Urinary bladder (tissue), 4 donors: ENCODE results near the gene AFAP1. TPM values are rescaled to one million over a fixed set of nuclear protein-coding genes. Genes with fewer than 3 reads are reported as not detected.
A peak's percentile ranks its signal among the peaks of the same experiment; 100 is the strongest.

Experiments
- DNase-seq: peaks from one replicate; pipeline ENCODE4 v3.0.0-alpha.2; 2015; ENCODE audit errors: extremely low spot score
- H3K27ac ChIP-seq: one replicate; pipeline ENCODE4 v1.5.1; 2013; ENCODE audit warnings: low read depth, mild to moderate bottlenecking, moderate library complexity
- H3K36me3 ChIP-seq: one replicate; pipeline ENCODE4 v1.6.1; 2013; ENCODE audit warnings: mild to moderate bottlenecking, moderate library complexity; ENCODE audit not compliant: insufficient read depth
- H3K4me1 ChIP-seq: one replicate; pipeline ENCODE4 v1.6.1; 2013; ENCODE audit warnings: mild to moderate bottlenecking, moderate library complexity; ENCODE audit not compliant: insufficient read depth
- H3K4me3 ChIP-seq: one replicate; pipeline ENCODE4 v1.5.1; 2013; ENCODE audit warnings: low read depth, low read length
- WGBS: extraction: QIAGEN DNeasy Blood & Tissue Kit; methylation state at CpG from one replicate; pipeline ENCODE4 v1.1.7; 2013; 5-methylcytosine and 5-hydroxymethylcytosine counted together
- polyA plus RNA-seq: library from polyadenylated mRNA; stranded (reverse); fragments of 200-250 nt; gene quantifications from one replicate; pipeline ENCODE4 v1.2.3, GENCODE V29; 2013
- total RNA-seq: library from RNA; depleted of rRNA; stranded (reverse); fragments of >200 nt; gene quantifications from one replicate; pipeline ENCODE4 v1.2.3, GENCODE V29; 2014
- donor health status: healthy with polysubstance abuse.
- donor health status: healthy.

AFAP1 gene
- total and polyA plus RNA-seq, 2 donors = 27.8 to 41.8 TPM

DNA sequence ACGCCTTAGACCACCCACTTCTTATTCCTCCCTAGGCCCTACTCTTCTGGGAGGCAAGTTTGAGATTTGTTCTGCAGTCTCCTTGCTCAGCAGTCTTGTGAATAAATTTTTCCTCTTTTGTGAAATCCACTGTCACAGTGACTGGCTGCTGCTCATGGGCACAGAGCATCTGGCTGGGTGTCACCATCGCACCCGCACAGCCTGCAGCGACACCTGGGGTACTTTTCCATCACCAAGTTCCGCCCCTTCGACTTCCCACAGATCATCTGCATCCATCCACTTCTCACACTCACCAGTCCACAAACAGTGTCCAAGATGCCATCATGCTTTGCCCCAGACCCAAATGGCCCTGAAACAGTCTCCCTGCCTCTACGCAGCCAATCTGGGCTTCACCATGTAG is 36.4 kb upstream of the AFAP1 start:
- Histone ChIP-seq H3K4me1 (peaks cover 1% of the 10 kb centered on the region), H3K27ac (no peak overlapping the region), H3K36me3 (no peaks in the 10 kb centered on the region), H3K4me3 (no peak overlapping the region)
- no peak for DNase-seq
- 97% methylated on average over 7 of the region's 7 CpGs for WGBS

DNA sequence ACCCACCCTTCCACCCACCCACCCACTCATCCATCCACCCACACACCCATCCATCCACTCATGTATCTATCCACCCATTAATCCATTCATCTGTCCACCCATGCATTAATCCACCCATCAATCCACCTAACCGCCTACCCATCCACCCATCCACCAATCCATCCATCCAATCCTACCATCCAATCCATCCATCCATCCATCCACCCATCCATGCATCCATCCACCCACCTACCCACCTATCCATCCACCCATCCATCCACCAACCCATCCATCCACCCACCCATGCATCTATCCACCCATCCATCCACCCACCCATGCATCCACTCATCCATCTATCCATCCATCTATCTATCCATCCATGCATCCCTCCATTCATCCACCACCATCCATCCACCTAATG is 34.8 kb upstream of the AFAP1 start:
- DNase-seq = no peak
- Histone ChIP-seq H3K4me3 (no peak overlapping the region), H3K27ac (no peak overlapping the region), H3K4me1 (peaks cover 1% of the 10 kb centered on the region), H3K36me3 (no peaks in the 10 kb centered on the region)
- 100% methylated on average over 1 of the region's 1 CpG for WGBS

DNA sequence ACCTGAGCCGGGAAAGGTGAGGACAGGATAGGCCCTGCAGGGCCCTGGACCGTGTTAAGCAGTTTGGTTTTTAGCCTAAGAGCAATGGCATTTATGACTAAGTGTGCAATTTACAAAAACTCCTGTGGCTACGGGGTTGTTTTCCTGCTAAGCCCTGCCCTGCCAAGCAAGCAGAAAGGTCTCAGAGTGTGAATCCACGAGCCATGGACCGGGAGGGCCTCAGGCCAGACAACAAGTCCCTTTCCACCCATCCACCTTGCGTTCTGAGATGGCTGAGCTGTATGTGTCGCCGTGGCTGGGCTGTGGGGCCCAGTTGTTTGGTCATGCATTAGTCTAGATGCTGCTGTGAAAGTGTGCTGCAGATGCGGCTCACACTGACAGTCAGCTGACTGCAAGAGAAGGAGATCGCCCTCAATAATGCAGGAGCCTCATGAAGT is 33.9 kb upstream of the AFAP1 start:
- H3K4me3 ChIP-seq = no peak overlapping the region
- DNase-seq = no peak
- WGBS = 56% methylated on average over 10 of the region's 10 CpGs
- H3K36me3 ChIP-seq = no peaks in the 10 kb centered on the region
- peaks cover 1% of the 10 kb centered on the region for H3K4me1 ChIP-seq
- H3K27ac ChIP-seq = no peak overlapping the region

DNA sequence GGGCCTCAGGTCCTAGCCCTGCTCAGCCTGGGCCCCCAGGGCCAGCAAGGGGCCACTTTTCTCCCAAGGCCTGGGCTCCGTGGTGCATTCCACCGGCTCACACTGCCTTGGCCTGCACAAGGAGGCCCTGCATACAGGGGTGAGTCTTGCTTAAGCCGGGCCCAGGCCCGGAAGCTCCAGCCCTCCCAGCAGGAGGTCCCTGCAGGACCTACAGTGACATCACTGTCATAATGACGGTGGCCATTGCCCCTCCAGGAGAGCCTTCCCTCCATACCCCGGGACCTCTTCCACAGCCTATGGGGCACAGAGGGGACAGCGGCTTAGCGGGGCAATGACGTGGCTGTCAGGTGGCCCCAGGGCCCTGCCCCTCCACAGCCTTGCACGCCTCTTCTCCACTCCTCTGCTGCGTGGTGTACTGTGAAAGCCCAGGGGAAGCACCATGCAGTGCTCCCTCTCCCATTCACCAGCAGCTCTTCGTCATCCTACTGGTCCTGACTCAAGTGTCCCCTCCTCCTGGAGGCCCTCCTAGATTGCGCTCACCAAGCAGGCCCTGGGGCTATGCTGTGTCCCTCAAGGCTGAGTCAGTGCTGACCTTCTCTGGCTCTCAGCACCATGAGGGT is 32.3 kb upstream of the AFAP1 start:
- WGBS = 90% methylated on average over 13 of the region's 13 CpGs
- DNase-seq = no peak
- no peak overlapping the region for H3K27ac ChIP-seq
- H3K4me1 ChIP-seq = no peaks in the 10 kb centered on the region
- no peak overlapping the region for H3K4me3 ChIP-seq
- no peaks in the 10 kb centered on the region for H3K36me3 ChIP-seq

DNA sequence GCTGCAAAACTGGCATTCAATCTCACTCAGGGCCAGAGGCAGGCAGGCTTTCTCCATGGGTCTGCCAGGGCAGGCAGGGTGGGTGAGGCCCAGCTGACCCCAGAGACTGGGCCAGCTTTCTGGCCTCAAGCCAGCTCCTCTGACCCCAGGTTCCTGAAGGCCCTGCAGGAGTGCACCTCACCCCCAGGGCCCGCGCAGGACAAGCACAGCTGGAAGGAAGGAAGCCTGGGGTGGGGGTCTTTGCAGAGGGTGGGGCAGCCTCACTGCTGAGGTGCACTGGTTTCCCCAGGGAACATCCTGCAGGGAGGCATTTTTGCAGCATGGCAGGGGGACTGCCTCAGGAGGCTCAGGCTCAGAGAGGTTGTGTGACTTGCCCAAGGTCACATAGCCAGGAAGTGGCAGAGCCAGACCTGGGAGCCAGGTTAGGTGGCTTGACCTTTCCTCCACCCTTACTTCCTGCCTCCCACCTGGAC is 31.5 kb upstream of the AFAP1 start:
- no peak for DNase-seq
- 89% methylated on average over 2 of the region's 2 CpGs for WGBS
- H3K4me1 ChIP-seq = no peaks in the 10 kb centered on the region
- H3K27ac ChIP-seq = no peak overlapping the region
- H3K4me3 ChIP-seq = no peak overlapping the region
- H3K36me3 ChIP-seq = no peaks in the 10 kb centered on the region

DNA sequence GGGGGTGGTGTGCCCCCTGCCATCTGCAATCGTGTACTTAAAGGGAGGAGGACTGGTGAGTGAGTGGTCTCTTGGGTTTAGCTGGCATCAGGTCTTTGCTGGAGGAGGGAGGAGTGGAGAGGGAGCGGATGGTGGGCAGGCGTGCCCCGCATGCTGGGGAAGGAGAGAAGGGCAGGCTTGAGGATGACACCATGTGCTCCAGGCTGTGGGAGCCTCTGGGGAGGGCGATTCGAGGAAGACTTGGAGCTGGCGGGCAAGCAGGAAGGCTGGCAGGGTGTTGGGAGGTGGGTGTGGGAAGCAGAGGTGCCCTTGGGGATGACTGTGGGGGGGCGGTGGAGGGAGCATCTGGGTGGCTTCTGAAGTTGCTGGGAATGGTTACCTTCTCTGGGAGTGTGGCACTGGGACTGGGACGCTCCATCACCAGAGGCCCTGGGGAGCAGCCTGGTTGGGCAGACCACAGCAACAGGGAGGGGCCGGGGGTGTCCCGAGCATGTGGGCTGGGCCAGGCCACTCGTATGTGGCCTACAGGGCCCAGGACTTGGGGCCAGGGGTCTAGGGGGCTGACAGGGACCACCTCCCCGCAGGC is 30.8 kb upstream of the AFAP1 start:
- Histone ChIP-seq H3K36me3 (no peaks in the 10 kb centered on the region), H3K27ac (peak overlapping the region; percentile 62), H3K4me3 (no peak overlapping the region), H3K4me1 (no peaks in the 10 kb centered on the region)
- 68% methylated on average over 13 of the region's 13 CpGs for WGBS
- no peak for DNase-seq

DNA sequence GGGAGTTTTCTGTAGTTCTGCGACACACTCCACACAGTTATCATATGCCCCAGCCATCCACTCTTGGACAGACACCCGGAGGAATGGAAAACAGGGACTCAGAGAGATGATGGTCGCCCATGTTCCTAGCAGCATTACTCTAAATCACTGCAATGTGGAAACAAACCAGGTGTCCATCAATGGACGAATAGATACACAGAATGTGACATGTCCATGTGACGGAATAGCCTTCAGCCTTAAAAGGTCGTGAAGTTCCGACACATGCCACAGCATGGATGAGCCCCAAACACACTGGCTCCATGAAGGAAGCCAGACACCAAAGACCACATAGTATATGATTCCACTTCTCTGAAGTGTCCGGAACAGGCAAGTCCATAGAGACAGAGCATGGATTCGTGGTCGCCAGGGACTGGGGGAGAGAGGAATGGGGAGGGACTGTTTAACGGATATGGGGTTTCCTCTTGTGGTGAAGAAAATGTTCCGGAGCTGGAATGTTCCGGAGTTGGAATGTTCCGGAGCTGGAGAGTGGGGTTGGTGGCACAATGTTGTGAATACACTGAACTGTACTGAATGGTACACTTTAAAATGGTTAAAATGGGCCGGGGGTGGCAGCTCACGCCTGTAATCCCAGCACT is 28.7 kb upstream of the AFAP1 start:
- WGBS = 67% methylated on average over 16 of the region's 16 CpGs
- H3K36me3 ChIP-seq = no peaks in the 10 kb centered on the region
- H3K4me1 ChIP-seq = no peaks in the 10 kb centered on the region
- H3K4me3 ChIP-seq = no peak overlapping the region
- no peak for DNase-seq
- no peak overlapping the region for H3K27ac ChIP-seq

DNA sequence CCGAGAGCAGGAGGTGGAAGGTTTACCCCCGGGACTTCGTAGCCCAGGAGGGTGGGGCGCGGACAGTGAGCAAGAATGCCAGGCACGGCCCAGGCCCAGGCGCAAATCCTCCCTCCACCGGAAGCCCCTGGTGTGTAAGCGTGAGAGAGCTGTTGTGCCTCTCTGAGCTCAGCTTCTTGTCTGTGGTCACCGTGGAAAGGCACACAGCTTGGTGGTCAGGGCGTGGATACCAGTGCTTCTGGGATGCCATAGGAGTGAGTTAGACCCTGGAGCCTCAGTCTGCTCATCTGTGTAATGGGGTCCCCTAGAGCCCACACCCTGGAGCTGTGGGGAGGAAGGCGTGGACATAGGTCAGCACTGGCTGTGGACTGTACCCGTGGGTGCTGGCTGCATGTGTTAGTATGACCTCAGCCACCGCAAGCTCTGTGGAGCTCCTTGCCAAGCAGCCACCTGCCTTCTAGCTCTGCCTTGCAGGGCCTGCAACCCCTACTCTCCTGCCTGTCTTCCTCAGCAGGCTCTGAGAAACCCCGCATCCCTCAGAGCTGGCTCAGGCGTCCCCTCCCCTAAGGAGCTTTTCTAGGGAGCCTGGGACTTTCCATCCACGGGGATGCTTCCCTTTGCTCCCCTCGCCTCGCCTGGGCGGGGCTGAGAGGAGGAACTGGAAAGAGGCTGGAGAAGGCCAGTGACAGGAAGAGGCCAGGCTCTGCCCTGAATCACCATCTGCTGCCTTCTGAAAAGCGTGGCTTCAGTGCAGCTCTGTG is 28.0 kb upstream of the AFAP1 start:
- H3K27ac ChIP-seq = no peak overlapping the region
- 62% methylated on average over 21 of the region's 21 CpGs for WGBS
- H3K36me3 ChIP-seq = no peaks in the 10 kb centered on the region
- H3K4me1 ChIP-seq = no peaks in the 10 kb centered on the region
- no peak overlapping the region for H3K4me3 ChIP-seq
- no peak for DNase-seq

DNA sequence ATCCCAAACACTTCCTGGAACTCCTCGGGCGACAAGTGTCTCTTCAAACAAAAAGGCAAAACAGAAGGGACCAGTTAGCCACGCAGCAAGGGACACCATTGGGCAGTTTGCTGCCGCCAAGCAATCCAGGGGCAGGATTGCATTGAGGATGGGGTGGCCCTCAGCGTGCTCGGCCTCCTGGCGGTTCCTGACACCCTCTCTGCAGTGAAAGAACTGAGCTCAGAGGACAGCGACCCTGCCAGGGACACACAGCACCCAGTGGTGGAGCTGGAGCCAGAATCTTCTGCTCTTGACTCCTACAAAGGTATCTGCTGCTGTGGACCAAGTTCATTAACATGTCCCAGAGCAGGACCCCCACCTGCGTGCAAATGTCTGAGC is 27.4 kb upstream of the AFAP1 start:
- H3K4me1 ChIP-seq = no peaks in the 10 kb centered on the region
- no peak overlapping the region for H3K27ac ChIP-seq
- H3K4me3 ChIP-seq = no peak overlapping the region
- no peak for DNase-seq
- no peaks in the 10 kb centered on the region for H3K36me3 ChIP-seq
- 83% methylated on average over 9 of the region's 9 CpGs for WGBS

DNA sequence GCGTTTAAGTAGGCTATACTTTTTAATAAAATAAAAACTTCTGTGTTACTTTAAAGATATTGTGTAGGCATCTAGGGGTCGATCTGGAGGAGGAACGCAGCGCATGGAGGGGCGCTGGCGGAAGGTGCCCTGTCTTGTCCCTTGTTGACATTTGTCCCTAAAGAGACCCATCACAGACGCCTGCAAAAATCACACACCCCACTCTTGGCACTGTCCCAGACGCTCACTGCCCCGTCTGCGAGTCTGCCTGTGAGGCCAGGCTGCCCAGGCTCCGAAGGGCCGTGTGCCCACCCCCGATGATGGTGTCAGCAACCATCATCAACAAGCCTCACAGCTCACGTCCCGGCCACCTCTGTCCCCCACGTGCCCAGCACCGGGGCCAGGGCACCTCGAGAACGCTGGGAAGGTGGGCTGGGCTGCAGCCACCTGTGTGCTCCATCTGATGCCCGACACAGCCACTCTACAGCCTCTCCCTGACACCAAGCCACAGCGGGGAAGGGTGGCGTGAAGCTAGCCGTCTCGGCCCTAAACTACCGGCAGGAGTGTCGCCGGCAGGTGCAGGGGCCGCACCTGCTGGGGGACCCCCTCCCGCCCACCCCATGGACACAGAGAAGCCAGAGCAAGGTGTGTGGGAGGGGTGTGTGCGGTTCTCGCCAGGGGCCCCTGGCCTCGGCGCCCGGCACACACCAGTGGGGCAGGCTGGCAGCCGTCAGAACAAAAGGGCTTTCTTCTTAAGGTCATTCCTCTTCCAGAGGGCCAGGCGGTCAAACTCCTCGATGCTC is 26.8 kb upstream of the AFAP1 start:
- Histone ChIP-seq H3K27ac (no peak overlapping the region), H3K4me3 (no peak overlapping the region), H3K36me3 (no peaks in the 10 kb centered on the region), H3K4me1 (no peaks in the 10 kb centered on the region)
- 82% methylated on average over 37 of the region's 37 CpGs for WGBS
- DNase-seq = no peak

DNA sequence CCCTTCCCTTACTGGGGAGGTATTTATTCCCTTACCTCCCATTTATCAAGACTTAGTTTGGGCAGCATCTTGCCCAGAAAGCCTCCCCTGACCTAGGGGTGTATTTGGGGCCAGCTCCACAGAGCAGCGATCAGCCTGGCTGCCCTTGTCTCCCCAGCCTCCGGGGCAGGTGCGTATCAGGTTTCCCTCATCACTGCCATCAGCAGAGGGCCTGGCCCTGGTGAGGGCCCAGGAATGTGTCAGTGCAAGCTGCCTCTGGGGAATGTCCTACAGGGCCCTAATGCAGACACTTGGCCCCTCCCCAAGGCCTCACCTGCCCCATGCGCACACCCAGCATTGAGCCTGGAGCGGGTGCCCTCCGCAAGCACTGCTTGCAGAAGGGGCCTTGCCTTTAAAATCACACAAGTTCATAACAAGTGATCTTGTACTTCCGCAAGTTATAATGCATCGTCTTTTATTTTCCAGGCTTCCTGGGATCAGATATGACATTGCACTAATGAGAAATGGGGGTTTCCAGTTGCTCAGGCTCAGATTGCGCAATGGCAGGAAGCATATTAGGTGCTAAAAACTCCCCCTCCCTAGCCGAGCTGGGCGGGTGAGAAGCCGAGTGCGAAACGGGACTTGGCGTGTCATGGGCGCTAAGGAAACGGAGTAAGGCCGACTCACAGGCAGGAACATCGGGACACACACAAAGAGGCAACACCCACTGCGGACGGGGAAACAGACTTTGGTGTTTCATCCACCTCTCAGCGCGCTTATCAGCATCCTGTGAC is 25.4 kb upstream of the AFAP1 start:
- DNase-seq = no peak
- Histone ChIP-seq H3K4me3 (no peak overlapping the region), H3K27ac (no peak overlapping the region), H3K4me1 (peaks cover 2% of the 10 kb centered on the region), H3K36me3 (no peaks in the 10 kb centered on the region)
- 75% methylated on average over 23 of the region's 23 CpGs for WGBS

DNA sequence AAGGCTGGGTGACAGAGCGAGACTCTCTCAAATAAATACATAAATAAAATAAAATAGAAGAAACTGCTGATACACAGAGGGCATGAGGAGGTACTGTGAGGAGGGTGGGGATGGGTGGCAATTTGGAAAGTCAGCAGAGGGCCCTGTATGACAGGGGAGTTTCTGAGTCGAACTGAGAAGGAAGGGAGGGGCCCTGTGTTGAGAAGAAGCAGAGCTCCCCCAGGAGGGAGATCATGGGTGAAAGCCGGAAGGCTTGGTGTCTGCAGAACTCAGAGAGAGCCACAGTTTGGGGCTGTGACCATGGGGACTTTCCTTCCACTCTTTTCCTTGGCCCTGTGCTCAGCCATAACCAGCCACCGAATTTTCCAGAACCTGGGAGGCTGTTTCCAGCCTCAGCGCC is 24.8 kb upstream of the AFAP1 start:
- 82% methylated on average over 5 of the region's 5 CpGs for WGBS
- no peak overlapping the region for H3K4me3 ChIP-seq
- peaks cover 2% of the 10 kb centered on the region for H3K4me1 ChIP-seq
- H3K36me3 ChIP-seq = no peaks in the 10 kb centered on the region
- no peak for DNase-seq
- no peak overlapping the region for H3K27ac ChIP-seq

DNA sequence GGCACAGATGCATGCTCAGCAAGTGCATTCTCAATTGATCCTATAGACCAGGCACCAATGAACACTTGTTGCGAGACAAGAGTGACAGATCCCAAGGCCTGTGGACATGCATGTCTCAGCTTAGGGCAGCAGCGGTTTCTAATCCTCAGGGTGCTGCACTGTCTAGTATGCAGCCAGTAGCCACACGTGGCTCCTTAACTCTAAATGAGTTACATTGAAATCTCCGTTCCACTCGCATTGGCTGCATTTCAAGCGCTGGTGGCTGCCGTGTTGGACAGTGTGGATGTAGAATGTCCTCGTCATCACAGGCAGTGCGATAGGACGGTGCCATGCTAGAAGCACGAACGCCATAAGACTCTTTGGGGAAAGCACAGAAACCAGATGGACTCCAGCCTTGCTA is 24.0 kb upstream of the AFAP1 start:
- 97% methylated on average over 12 of the region's 12 CpGs for WGBS
- Histone ChIP-seq H3K36me3 (no peaks in the 10 kb centered on the region), H3K27ac (no peak overlapping the region), H3K4me3 (no peak overlapping the region), H3K4me1 (peaks cover 2% of the 10 kb centered on the region)
- DNase-seq = no peak
